PC-9 (cell line): ENCODE measurements around the gene LIMA1. TPM values are rescaled to one million over a fixed set of nuclear protein-coding genes. Genes with fewer than 3 reads are reported as not detected.
"Not testable (repeated sequence)": the region's sequence is repeated elsewhere in the genome, so short reads cannot be mapped to it uniquely, and the experiment has no call there.

Source experiments
- BruUV-seq: library from RNA; stranded (reverse); fragments of 400-500 nt; replicated peaks from 2 replicates; lab custom pipeline; 2021; lab: Mats Ljungman, UMichigan
- CTCF ChIA-PET: fragments of 300-600 bp; sonication (Branson Sonifier 250); formaldehyde crosslinking; loops from one replicate; lab custom pipeline; 2022; ENCODE audit warnings: antibody characterized with exemption; lab: Charles Lee
- POLR2A ChIA-PET: fragments of 300-600 bp; sonication (Branson Sonifier 250); formaldehyde crosslinking; loops from one replicate; lab custom pipeline; 2022; ENCODE audit warnings: antibody characterized with exemption; ENCODE audit not compliant: unreplicated experiment; lab: Charles Lee
- DNase-seq, 2 experiments: peaks; one replicate each; pipeline versions ENCODE4 v3.0.0 to v3.0.0-alpha.2; 2015 to 2022; ENCODE audit warnings: mixed read lengths in 1 of 2
- H2AFZ ChIP-seq: fragments of 200-600 bp; sonication (generic); 2 replicates; pipeline ENCODE4 v1.8.1; 2017; ENCODE audit warnings: antibody characterized with exemption
- H3F3A ChIP-seq: fragments of 200-600 bp; sonication (generic); 2 replicates; pipeline ENCODE4 v1.8.1; 2017; ENCODE audit warnings: antibody characterized with exemption, mild to moderate bottlenecking, low read depth; ENCODE audit not compliant: insufficient read depth
- H3K27ac ChIP-seq: fragments of 200-600 bp; sonication (generic); 2 replicates; pipeline ENCODE4 v1.6.1; 2016; ENCODE audit warnings: mixed run types
- H3K27me3 ChIP-seq: fragments of 200-600 bp; sonication (generic); 2 replicates; pipeline ENCODE4 v1.6.1; 2016; ENCODE audit warnings: low read depth, mixed run types; ENCODE audit not compliant: insufficient read depth
- H3K36me3 ChIP-seq: fragments of 200-600 bp; sonication (generic); 2 replicates; pipeline ENCODE4 v1.6.1; 2016; ENCODE audit warnings: low read depth, mixed run types
- H3K4me1 ChIP-seq: fragments of 200-600 bp; sonication (generic); replicated peaks from 2 replicates; pipeline ENCODE4 v1.6.1; 2016; ENCODE audit warnings: mixed run types; ENCODE audit not compliant: insufficient read depth
- H3K4me2 ChIP-seq: fragments of 200-600 bp; sonication (generic); 2 replicates; pipeline ENCODE4 v1.6.1; 2017; ENCODE audit warnings: mixed run types
- H3K4me3 ChIP-seq: fragments of 200-600 bp; sonication (generic); 2 replicates; pipeline ENCODE4 v1.6.1; 2016; ENCODE audit warnings: mixed run types
- H3K79me2 ChIP-seq: fragments of 200-600 bp; sonication (generic); 2 replicates; pipeline ENCODE4 v1.6.1; 2017; ENCODE audit warnings: low read depth, mixed run types
- H3K9me2 ChIP-seq: fragments of 200-600 bp; sonication (generic); 2 replicates; pipeline ENCODE4 v1.8.1; 2017; ENCODE audit warnings: mild to moderate bottlenecking; ENCODE audit not compliant: insufficient read depth
- H3K9me3 ChIP-seq: fragments of 200-600 bp; sonication (generic); 2 replicates; pipeline ENCODE4 v1.8.1; 2016; ENCODE audit warnings: low read depth; ENCODE audit not compliant: insufficient read depth
- H4K20me1 ChIP-seq: fragments of 200-600 bp; sonication (generic); 2 replicates; pipeline ENCODE4 v1.8.1; 2017; ENCODE audit not compliant: insufficient read depth
- EZH2 ChIP-seq: fragments of 200-600 bp; sonication (generic); IDR thresholded peaks from 2 replicates; pipeline ENCODE4 v1.8.0; 2017; ENCODE audit warnings: antibody characterized with exemption, low read depth
- intact Hi-C: fragments of 100-400 bp; cut with micrococcal nuclease; formaldehyde crosslinking; loops from one replicate; pipeline ENCODE4 v1.10.0; 2022; ENCODE audit not compliant: unreplicated experiment
- total RNA-seq: library from RNA; stranded (reverse); gene quantifications from 2 replicates; pipeline ENCODE4 v1.2.3, GENCODE V29; 2021
- TF ChIP-seq, protein P1 (sequence below): fragments of 200-600 bp; sonication (generic); conservative IDR thresholded peaks from 2 replicates; pipeline ENCODE4 v1.6.1; 2017; ENCODE audit warnings: mixed run types, antibody characterized with exemption, mild to moderate bottlenecking, moderate library complexity

Gene LIMA1
- total RNA-seq, 1 experiment from 2014 or later: 98.6 TPM

GRCh38 chr12:50151047-50151687 lies 132.2 kb downstream of the LIMA1 start:
- Histone ChIP-seq H3K36me3 (no peaks in the 10 kb centered on the region), H3F3A (no peaks in the 10 kb centered on the region; the same call in 1 of the 2 replicates), H3K4me1 (no peaks in the 10 kb centered on the region), H4K20me1 (no peaks in the 10 kb centered on the region; the same call in 1 of the 2 replicates), H3K9me3 (no peaks in the 10 kb centered on the region), H3K4me3 (no peak overlapping the region), H3K9me2 (no peaks in the 10 kb centered on the region), H3K27ac (no peak overlapping the region), H3K4me2 (no peak overlapping the region), H3K79me2 (no peaks in the 10 kb centered on the region), H3K27me3 (no peaks in the 10 kb centered on the region), H2AFZ (no peak overlapping the region)
- ChIA-PET CTCF (no interaction called here), POLR2A (interaction anchor here (0.7 kb wide), 1 partner anchor 28 kb away, joined by 4 read pairs; no protein-coding TSS in a partner anchor)
- DNase-seq: no peak
- intact Hi-C loops: no loop called here
- no peak for TF ChIP-seq EZH2
- TF ChIP-seq, protein P1, sequence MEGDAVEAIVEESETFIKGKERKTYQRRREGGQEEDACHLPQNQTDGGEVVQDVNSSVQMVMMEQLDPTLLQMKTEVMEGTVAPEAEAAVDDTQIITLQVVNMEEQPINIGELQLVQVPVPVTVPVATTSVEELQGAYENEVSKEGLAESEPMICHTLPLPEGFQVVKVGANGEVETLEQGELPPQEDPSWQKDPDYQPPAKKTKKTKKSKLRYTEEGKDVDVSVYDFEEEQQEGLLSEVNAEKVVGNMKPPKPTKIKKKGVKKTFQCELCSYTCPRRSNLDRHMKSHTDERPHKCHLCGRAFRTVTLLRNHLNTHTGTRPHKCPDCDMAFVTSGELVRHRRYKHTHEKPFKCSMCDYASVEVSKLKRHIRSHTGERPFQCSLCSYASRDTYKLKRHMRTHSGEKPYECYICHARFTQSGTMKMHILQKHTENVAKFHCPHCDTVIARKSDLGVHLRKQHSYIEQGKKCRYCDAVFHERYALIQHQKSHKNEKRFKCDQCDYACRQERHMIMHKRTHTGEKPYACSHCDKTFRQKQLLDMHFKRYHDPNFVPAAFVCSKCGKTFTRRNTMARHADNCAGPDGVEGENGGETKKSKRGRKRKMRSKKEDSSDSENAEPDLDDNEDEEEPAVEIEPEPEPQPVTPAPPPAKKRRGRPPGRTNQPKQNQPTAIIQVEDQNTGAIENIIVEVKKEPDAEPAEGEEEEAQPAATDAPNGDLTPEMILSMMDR: no peak
- BruUV-seq: no TSS peak

DNA sequence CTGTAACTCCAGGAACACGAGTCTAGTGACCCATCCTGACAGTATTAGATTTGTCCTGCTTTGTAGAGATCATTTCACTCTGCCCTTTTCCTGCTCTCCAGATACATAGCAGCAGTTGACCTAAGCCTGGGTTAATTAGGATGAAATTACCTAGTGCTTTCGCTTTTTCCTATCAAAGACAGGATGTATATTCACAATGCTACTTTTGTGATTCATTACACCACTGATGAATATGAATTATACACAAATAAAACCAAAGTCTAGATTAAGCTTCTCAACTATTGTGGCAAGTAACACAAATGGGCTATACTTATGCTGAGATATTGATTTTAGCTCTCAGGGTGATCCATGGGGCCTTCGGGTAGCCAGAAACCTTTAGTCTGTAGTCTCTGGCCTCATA lies 134.0 kb downstream of the LIMA1 start:
- H2AFZ ChIP-seq: no peak overlapping the region
- DNase-seq: no peak
- H3F3A ChIP-seq: no peaks in the 10 kb centered on the region; the same call in 1 of the 2 replicates
- H3K27me3 ChIP-seq: no peaks in the 10 kb centered on the region
- H3K9me2 ChIP-seq: no peaks in the 10 kb centered on the region
- intact Hi-C loops: no loop called here
- H3K9me3 ChIP-seq: no peaks in the 10 kb centered on the region
- BruUV-seq: no TSS peak
- H3K4me1 ChIP-seq: no peaks in the 10 kb centered on the region
- POLR2A ChIA-PET: no interaction called here
- no peak overlapping the region for H3K4me3 ChIP-seq
- TF ChIP-seq, protein P1: no peak
- TF ChIP-seq EZH2: no peak
- H4K20me1 ChIP-seq: no peaks in the 10 kb centered on the region; the same call in 1 of the 2 replicates
- H3K4me2 ChIP-seq: no peak overlapping the region
- CTCF ChIA-PET: no interaction called here
- no peaks in the 10 kb centered on the region for H3K79me2 ChIP-seq
- H3K36me3 ChIP-seq: no peaks in the 10 kb centered on the region
- H3K27ac ChIP-seq: no peak overlapping the region

GRCh38 chr12:50148011-50148410 lies 135.3 kb downstream of the LIMA1 start:
- BruUV-seq, H3K27me3 ChIP-seq, H3K4me3 ChIP-seq, POLR2A ChIA-PET, intact Hi-C loops, H3K9me3 ChIP-seq, H3K9me2 ChIP-seq, H3K79me2 ChIP-seq, H4K20me1 ChIP-seq, H3F3A ChIP-seq, DNase-seq, H2AFZ ChIP-seq, H3K27ac ChIP-seq, H3K4me2 ChIP-seq, H3K36me3 ChIP-seq, H3K4me1 ChIP-seq: not testable (repeated sequence)
- CTCF ChIA-PET: interaction anchor here (0.7 kb wide), 2 partner anchors 19 to 322 kb away, joined by 15 to 20 read pairs; no protein-coding TSS in a partner anchor
